ENCODE results near the gene EIF4H. TPM values are rescaled to one million over a fixed set of nuclear protein-coding genes. Genes with fewer than 3 reads are reported as not detected.
A peak's percentile ranks its signal among the peaks of the same experiment; 100 is the strongest.

EIF4H gene
- total RNA-seq, 1 donor from 2014 or later, result 194 TPM

GRCh38 chr7:74225400-74225799 lies 51.2 kb downstream of the EIF4H start:
- DNase-seq, result no peak

GRCh38 chr7:74226633-74227032 lies 52.5 kb downstream of the EIF4H start:
- DNase-seq, result no peak

DNA sequence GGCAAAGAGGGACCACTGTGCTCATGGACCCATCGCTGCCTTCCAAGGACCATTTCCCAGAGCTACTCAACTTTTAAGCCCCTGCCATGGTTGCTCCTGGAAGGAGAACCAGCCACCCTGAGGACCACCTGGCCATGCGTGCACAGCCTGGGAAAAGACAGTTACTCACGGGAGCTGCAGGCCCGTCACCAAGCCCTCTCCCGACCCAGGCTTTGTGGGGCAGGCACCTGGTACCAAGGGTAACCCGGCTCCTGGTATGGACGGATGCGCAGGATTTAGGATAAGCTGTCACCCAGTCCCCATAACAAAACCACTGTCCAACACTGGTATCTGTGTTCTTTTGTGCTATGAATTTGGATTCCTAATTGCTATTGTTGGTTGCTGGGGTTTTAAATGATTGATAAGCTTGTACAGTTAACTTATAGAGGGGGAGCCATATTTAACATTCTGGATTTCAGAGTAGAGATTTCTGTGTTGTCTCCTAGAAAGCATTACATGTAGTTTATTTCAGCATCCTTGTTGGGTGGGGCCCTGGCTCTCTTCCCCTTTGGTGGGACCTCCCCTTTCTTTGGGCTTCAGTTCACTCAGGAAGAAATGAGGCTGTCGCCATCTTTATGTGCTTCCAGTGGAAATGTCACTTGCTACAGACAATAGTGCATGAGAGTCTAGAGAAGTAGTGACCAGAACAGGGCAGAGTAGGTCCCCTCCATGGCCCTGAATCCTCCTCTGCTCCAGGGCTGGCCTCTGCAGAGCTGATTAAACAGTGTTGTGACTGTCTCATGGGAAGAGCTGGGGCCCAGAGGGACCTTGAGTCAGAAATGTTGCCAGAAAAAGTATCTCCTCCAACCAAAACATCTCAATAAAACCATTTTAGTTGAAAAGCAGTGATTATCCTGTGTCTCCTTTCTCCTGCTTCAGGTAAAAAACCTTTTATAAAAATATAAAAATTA lies 55.1 kb downstream of the EIF4H start:
- no peak for DNase-seq

- no peak for DNase-seq
Observed at GRCh38 chr7:74230446-74231231, 56.5 kb downstream of the EIF4H start.

DNA sequence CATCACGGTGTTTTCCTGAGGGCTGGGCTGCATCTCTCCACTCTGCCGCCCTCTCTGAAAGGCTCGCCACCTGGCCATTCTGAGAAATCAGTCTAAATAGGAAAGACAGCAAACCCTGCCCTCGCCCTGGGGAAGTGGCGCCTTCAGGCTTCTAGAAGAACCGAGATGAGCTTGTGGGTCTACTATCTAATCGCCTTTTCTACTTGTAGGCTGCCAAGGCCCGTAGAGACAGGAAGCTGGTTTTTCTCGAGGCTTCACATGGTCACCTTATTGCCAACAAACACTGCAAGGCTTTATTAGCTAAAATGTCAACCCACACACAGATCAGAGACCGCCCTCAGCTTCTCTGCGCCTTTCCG lies 57.1 kb downstream of the EIF4H start:
- DNase-seq, result no peak

DNA sequence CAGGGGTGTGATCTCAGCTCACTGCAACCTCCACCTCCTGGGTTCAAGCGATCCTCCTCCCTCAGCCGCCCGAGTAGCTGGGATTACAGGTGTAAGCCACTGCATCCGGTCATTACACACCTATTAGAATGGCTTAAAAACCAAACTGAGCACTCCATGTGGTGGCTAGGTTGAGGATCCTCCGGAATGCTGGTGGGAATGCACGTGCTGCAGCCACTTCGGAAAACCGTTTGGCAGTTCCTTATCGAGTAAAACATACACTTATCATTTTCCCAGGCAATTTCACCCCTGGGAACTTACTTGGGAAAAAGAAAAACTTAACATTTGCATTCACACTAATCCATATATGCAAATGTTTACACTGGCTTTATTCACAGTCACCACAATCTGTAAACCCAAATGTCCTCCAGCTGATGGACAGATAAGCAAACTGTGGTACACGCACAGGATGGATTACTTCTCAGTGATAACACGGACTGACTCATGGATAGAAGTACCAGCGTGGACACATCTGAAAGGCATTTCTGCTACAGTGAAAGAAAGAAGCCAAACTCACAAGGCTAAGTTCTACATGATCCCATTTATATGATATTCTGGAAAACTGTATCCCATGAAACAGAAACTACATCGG lies 59.6 kb downstream of the EIF4H start:
- no peak for DNase-seq

DNA sequence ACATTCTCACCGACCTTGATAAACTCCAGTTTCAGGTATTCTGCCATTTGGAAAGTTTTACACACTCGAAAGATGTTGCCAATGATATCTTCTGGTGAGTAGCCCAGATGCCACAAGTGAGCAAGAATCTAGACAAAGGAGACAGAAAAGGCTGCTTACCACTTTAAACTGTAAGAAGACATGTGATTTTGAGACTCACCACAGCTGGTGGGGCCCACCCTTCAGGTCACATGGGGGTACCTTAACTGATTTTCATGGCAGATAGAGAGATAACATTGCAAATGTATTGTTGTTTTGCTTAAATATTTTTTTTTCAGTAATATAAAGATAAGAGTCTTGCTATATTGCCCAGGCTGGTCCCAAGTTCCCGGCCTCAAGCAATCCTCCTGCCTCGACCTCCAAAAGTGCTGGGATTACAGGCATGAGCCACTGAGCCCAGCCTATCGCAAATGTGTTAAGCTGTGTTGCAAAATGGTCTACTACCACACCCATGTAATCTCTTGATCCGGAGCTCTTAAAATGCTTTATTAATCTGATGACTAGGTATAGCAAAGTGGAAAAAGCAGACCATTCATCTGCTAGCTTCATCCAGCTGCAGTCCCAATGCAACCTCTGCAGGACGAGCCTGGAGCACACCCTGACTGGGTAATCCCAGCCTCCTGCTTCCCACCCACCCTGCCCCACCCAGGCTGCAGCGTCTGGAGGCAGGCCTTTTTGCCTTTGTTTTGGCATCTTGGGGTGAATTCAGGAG lies 61.5 kb downstream of the EIF4H start:
- no peak for DNase-seq

DNA sequence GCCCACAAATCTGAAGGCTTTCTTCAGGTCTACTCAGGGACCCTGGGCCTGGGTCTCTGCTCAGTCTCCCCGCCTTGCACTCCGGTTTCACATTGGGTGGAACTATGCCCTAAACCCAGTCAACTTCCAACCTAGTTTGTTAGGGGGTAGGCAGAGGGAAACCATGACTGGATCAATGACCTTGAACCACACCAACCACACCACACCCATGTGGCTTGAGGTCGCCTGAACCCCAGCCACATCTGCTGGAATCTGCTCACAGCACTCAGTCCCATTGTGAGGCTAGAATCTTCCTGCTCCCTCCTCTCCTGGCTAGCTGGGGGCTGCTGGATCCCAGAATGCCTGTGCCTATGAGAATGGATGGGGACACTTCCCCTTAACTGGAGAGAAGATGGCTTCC lies 62.1 kb downstream of the EIF4H start:
- no peak for DNase-seq

GRCh38 chr7:74240482-74240881 lies 66.3 kb downstream of the EIF4H start:
- DNase-seq, result no peak

DNA sequence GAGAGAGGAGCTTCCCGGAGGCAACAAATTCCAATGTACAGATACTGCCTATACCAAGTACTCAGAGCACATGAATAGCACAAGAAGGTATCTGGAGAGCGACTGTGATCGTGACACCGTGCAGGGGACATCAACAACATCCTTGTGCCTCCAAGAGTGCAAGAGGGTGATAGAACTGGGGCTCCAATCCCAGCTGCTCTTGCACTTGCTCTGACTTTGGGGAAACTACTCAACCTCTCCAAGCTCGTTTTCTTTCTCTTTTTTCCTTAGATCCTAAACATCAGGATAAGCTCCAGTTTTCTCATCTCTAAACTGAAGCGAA lies 67.9 kb downstream of the EIF4H start:
- no peak for DNase-seq

DNA sequence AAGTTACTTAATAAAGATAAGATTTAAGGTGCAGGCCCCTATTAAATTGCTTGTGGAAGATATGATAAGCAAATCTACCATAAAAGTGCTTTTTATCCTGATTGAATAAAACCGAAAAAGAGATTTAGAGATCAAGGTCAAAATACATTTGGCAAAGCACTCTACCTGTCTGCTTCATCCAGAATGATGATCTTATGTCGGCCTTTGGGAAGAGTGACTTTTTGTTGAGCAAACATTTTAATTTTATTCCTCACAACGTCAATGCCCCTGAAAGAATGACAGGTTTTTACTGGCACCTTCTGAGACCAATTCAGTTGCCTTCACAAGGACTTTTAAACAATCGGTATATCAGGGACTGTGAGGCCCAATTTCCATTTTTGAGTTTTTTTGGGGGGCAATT lies 72.3 kb downstream of the EIF4H start:
- DNase-seq, result no peak

Small RNA genes within 50 kb of the gene (small RNA-seq; reads per million reads assigned to genes)
- gene MIR590 (ENCODE audit: low replicate concordance), result 4.8 reads per million, percentile 90 among the genes with 10 or more reads in this experiment

Other genes with a start within 250 kb of the EIF4H start
- gene ELN, start 146.2 kb upstream of the EIF4H start, total RNA-seq, result 321 TPM
- 6.4 TPM for gene LIMK1, start 90.6 kb upstream of the EIF4H start, total RNA-seq
- 6.3 TPM for gene LAT2, start 35.6 kb downstream of the EIF4H start, total RNA-seq
- 17.0 TPM for gene RFC2, start 80.0 kb downstream of the EIF4H start, total RNA-seq
- gene CLIP2, start 115.1 kb downstream of the EIF4H start, total RNA-seq, result 19.3 TPM